Mucosa of rectum (tissue), 2 donors: ENCODE measurements around the gene CCIN.

Experiments
- H3K27ac ChIP-seq, 2 donors: one replicate each; pipeline ENCODE4 v1.7.0; 2013; ENCODE audit warnings: inconsistent platforms in 2 of 2, low read depth in 2 of 2, low read length in 2 of 2
- H3K27me3 ChIP-seq, 2 donors: one replicate each; pipeline ENCODE4 v1.7.0; 2013; ENCODE audit warnings: low read length in 2 of 2; ENCODE audit not compliant: control insufficient read depth in 2 of 2, insufficient read depth in 2 of 2
- H3K36me3 ChIP-seq, 2 donors: one replicate each; pipeline ENCODE4 v1.7.0; 2013; ENCODE audit warnings: low read length in 2 of 2; ENCODE audit not compliant: control insufficient read depth in 2 of 2, insufficient read depth in 2 of 2
- H3K4me1 ChIP-seq, 2 donors: one replicate each; pipeline ENCODE4 v1.7.0; 2013; ENCODE audit warnings: low read length in 2 of 2, mild to moderate bottlenecking in 1 of 2; ENCODE audit not compliant: control insufficient read depth in 2 of 2, insufficient read depth in 2 of 2
- H3K4me3 ChIP-seq, 2 donors: one replicate each; pipeline ENCODE4 v1.7.0; 2013; ENCODE audit warnings: low read length in 2 of 2
- H3K9ac ChIP-seq, 2 donors: one replicate each; pipeline ENCODE4 v1.7.0; 2013; ENCODE audit warnings: low read length in 2 of 2, low read depth in 1 of 2, mild to moderate bottlenecking in 1 of 2
- H3K9me3 ChIP-seq, 2 donors: one replicate each; pipeline ENCODE4 v1.7.0; 2013; ENCODE audit warnings: low read length in 2 of 2; ENCODE audit not compliant: control insufficient read depth in 2 of 2
- donor health status: healthy.
- donor health status: Normal muscosa, but diverticular disease.

The CCIN gene

DNA sequence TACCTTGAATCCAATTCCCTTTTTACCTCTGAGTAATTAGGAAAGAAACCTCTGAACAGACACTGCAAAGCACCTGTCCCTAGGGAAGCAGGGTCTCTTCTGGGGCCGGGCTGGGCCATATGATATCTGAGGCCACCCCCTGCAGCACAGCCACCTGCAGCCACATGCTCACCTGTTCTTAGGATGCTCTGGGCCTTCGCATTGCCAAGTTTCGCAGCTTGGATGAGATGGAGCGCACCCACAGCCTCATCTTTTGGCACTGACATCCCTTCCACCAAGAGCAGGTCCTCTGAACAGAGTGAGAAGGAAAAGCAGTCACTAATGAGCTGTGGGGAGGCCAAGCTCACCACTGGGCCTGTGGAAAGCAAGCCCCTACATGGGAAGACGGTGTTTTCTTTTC, 48.8 kb downstream of the CCIN start:
- no peak overlapping the region for H3K4me3 ChIP-seq
- no peaks in the 10 kb centered on the region for H3K9me3 ChIP-seq
- peaks cover 71 to 78% of the 10 kb centered on the region in 2 donors for H3K36me3 ChIP-seq
- no peaks in the 10 kb centered on the region for H3K4me1 ChIP-seq
- H3K27me3 ChIP-seq, result no peaks in the 10 kb centered on the region
- no peak overlapping the region for H3K27ac ChIP-seq
- no peak overlapping the region for H3K9ac ChIP-seq

DNA sequence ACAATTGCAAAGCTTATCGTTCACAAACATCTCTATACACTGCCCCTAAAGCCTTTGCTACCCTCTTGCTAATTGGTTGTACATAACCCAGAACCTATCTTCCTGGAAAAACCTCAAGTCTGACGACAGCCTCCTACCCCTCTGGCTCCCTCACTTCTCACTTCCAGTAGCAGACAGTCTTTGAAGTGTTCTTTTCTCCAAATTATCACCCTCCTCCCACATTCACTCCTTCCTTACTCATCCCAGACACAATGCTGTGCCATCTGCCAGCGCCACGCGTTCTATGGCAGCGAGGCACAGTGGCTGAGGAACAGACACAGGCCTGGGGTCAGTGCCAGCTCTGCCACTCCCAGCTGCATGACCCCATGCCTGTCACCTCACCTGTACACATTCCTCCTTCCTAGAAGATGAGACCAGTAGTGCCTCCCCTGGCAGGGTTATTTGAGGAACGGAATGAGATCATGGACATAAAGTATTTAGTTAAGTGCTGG, 49.3 kb downstream of the CCIN start:
- Histone ChIP-seq H3K9me3 (no peaks in the 10 kb centered on the region), H3K27me3 (no peaks in the 10 kb centered on the region), H3K4me3 (no peak overlapping the region), H3K9ac (no peak overlapping the region), H3K36me3 (peaks cover 71 to 79% of the 10 kb centered on the region in 2 donors), H3K4me1 (no peaks in the 10 kb centered on the region), H3K27ac (no peak overlapping the region)
